ENCODE data around the gene SRSF11. TPM values are rescaled to one million over a fixed set of nuclear protein-coding genes. Genes with fewer than 3 reads are reported as not detected.
"Not testable (repeated sequence)": the region's sequence is repeated elsewhere in the genome, so short reads cannot be mapped to it uniquely, and the experiment has no call there.

SRSF11 gene, protein sequence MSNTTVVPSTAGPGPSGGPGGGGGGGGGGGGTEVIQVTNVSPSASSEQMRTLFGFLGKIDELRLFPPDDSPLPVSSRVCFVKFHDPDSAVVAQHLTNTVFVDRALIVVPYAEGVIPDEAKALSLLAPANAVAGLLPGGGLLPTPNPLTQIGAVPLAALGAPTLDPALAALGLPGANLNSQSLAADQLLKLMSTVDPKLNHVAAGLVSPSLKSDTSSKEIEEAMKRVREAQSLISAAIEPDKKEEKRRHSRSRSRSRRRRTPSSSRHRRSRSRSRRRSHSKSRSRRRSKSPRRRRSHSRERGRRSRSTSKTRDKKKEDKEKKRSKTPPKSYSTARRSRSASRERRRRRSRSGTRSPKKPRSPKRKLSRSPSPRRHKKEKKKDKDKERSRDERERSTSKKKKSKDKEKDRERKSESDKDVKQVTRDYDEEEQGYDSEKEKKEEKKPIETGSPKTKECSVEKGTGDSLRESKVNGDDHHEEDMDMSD
- polyA plus RNA-seq: 84.2 TPM

- H3K4me1 Mint-ChIP-seq: peaks cover 26 to 43% (median 37%) of the 10 kb centered on the region in 3 donors
- peak within 1 kb of the TSS; percentile 95 to 98 (median 96) for H3K27ac Mint-ChIP-seq
- peaks cover 2% of the 10 kb centered on the region for H3K36me3 Mint-ChIP-seq
- H3K9me3 Mint-ChIP-seq: no peaks in the 10 kb centered on the region
- H3K4me3 Mint-ChIP-seq: peak within 1 kb of the TSS; percentile 90 to 96 (median 94)
- H3K27me3 Mint-ChIP-seq: no peaks in the 10 kb centered on the region
Observed at GRCh38 chr1:70221238-70222121, at the start of gene SRSF11. Gene SRSF11, plus strand, starts transcription at chr1:70221380. Its CDS starts 257 bp downstream, at chr1:70221637.

- H3K9me3 Mint-ChIP-seq: no peaks in the 10 kb centered on the region
- H3K27ac Mint-ChIP-seq: no peak overlapping the region
- H3K4me3 Mint-ChIP-seq: no peak overlapping the region
- no peaks in the 10 kb centered on the region for H3K4me1 Mint-ChIP-seq
- H3K27me3 Mint-ChIP-seq: no peaks in the 10 kb centered on the region
- H3K36me3 Mint-ChIP-seq: peaks cover 13% of the 10 kb centered on the region
Observed at GRCh38 chr1:70171512-70171911, 49.7 kb upstream of the SRSF11 start.

DNA sequence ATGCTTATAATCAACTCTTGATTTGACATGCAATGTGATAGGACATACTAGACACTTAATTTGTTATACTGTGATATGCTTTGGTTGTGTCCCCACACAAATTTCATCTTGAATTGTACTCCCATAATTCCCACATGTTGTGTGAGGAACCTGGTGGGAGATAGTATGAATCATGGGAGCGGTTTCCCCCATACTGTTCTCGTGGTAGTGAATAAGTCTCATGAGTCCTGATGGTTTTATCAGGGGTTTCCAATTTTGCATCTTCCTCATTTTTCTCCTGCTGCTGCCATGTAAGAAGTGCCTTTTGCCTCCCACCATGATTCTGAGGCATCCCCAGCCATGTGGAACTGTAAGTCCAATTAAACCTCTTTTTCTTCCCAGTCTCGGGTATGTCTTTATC lies 36.0 kb upstream of the SRSF11 start:
- H3K4me3 Mint-ChIP-seq, H3K27me3 Mint-ChIP-seq, H3K27ac Mint-ChIP-seq, H3K9me3 Mint-ChIP-seq, H3K4me1 Mint-ChIP-seq: not testable (repeated sequence)
- H3K36me3 Mint-ChIP-seq: peaks cover 10% of the 10 kb centered on the region

- H3K27me3 Mint-ChIP-seq: no peaks in the 10 kb centered on the region
- no peak overlapping the region for H3K27ac Mint-ChIP-seq
- H3K4me3 Mint-ChIP-seq: no peak overlapping the region
- H3K9me3 Mint-ChIP-seq: peaks cover 0 to 2% (median 0%) of the 10 kb centered on the region in 3 donors
- H3K36me3 Mint-ChIP-seq: peaks cover 17% of the 10 kb centered on the region
- H3K4me1 Mint-ChIP-seq: peaks cover 0 to 10% (median 7%) of the 10 kb centered on the region in 3 donors
Observed at GRCh38 chr1:70188522-70188921, 32.7 kb upstream of the SRSF11 start.

GRCh38 chr1:70190180-70190579 lies 31.0 kb upstream of the SRSF11 start:
- H3K4me3 Mint-ChIP-seq: no peak overlapping the region
- H3K9me3 Mint-ChIP-seq: peaks cover 0 to 2% (median 0%) of the 10 kb centered on the region in 3 donors
- H3K36me3 Mint-ChIP-seq: peaks cover 17% of the 10 kb centered on the region
- H3K27ac Mint-ChIP-seq: no peak overlapping the region
- peaks cover 0 to 11% (median 8%) of the 10 kb centered on the region in 3 donors for H3K4me1 Mint-ChIP-seq
- no peaks in the 10 kb centered on the region for H3K27me3 Mint-ChIP-seq

DNA sequence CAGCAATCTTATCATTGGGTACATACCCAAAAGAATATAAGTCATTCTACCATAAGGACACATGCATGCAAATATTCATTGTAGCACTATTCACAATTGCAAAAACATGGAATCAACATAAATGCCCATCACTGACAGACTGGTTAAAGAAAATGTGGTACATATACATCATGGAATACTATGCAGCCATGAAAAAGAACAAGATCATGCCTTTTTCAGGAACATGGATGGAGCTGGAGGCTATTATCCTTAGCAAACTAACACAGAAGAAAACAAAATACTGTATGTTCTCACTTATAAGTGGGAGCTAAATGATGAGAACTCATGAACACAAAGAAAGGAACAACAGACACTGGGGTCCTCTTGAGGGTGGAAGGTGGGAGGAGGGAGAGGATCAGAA lies 28.7 kb upstream of the SRSF11 start:
- not testable (repeated sequence) for H3K9me3 Mint-ChIP-seq, H3K27me3 Mint-ChIP-seq, H3K4me3 Mint-ChIP-seq
- Mint-ChIP-seq H3K4me1 (peaks cover 0 to 11% (median 9%) of the 10 kb centered on the region in 3 donors), H3K36me3 (peaks cover 14% of the 10 kb centered on the region), H3K27ac (peak overlapping the region in 1 of 3 donors; percentile 51)

- H3K27me3 Mint-ChIP-seq: no peaks in the 10 kb centered on the region
- peaks cover 0 to 10% (median 5%) of the 10 kb centered on the region in 3 donors for H3K4me1 Mint-ChIP-seq
- peaks cover 0 to 2% (median 0%) of the 10 kb centered on the region in 3 donors for H3K9me3 Mint-ChIP-seq
- no peak overlapping the region for H3K4me3 Mint-ChIP-seq
- H3K36me3 Mint-ChIP-seq: peaks cover 11% of the 10 kb centered on the region
- H3K27ac Mint-ChIP-seq: no peak overlapping the region
Observed at GRCh38 chr1:70194601-70195000, 26.6 kb upstream of the SRSF11 start.

- no peaks in the 10 kb centered on the region for H3K27me3 Mint-ChIP-seq
- H3K27ac Mint-ChIP-seq: no peak overlapping the region
Observed at GRCh38 chr1:70195342-70195741, 25.8 kb upstream of the SRSF11 start.

GRCh38 chr1:70196333-70196732 lies 24.8 kb upstream of the SRSF11 start:
- Mint-ChIP-seq H3K9me3 (peaks cover 0 to 2% (median 0%) of the 10 kb centered on the region in 3 donors), H3K4me1 (peaks cover 7 to 8% (median 8%) of the 10 kb centered on the region in 3 donors), H3K27ac (no peak overlapping the region), H3K4me3 (no peak overlapping the region), H3K27me3 (no peaks in the 10 kb centered on the region), H3K36me3 (peaks cover 9% of the 10 kb centered on the region)

More at GRCh38 chr1:70195342-70195741, 25.8 kb upstream of the SRSF11 start:
- peaks cover 11% of the 10 kb centered on the region for H3K36me3 Mint-ChIP-seq
- peaks cover 0 to 2% (median 0%) of the 10 kb centered on the region in 3 donors for H3K9me3 Mint-ChIP-seq
- no peak overlapping the region for H3K4me3 Mint-ChIP-seq
- H3K4me1 Mint-ChIP-seq: peaks cover under 1 to 7% (median 5%) of the 10 kb centered on the region in 3 donors

DNA sequence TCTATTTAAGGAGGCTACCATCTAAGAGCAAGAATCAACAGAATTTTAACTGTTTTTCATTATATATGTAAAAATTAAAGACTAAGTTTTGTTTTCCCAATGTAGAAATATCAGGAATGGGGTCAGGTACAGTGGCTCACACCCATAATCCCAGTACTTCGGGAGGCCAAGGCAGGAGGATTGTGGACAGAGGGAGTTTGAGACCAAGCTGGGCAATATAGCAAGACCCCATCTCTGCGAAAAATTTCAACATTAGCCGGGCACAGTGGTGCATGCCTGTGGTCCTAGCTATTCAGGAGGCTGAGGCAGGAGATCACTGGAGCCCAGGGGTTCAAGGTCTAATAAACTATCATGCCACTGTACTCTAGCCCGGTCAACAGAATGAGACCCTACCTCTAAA lies 21.1 kb upstream of the SRSF11 start:
- Mint-ChIP-seq H3K4me3 (peak overlapping the region in 1 of 4 donors; percentile 83), H3K9me3 (no peaks in the 10 kb centered on the region), H3K27ac (no peak overlapping the region), H3K36me3 (peaks cover 2% of the 10 kb centered on the region), H3K4me1 (peaks cover 28 to 38% (median 31%) of the 10 kb centered on the region in 3 donors), H3K27me3 (no peaks in the 10 kb centered on the region)

- Mint-ChIP-seq H3K27ac (peak overlapping the region in 2 of 3 donors; percentile 3 to 35), H3K36me3 (peaks cover 2% of the 10 kb centered on the region), H3K4me1 (peaks cover 35 to 47% (median 41%) of the 10 kb centered on the region in 3 donors), H3K27me3 (no peaks in the 10 kb centered on the region), H3K4me3 (no peak overlapping the region), H3K9me3 (no peaks in the 10 kb centered on the region)
Observed at GRCh38 chr1:70202173-70202758, 18.9 kb upstream of the SRSF11 start.

DNA sequence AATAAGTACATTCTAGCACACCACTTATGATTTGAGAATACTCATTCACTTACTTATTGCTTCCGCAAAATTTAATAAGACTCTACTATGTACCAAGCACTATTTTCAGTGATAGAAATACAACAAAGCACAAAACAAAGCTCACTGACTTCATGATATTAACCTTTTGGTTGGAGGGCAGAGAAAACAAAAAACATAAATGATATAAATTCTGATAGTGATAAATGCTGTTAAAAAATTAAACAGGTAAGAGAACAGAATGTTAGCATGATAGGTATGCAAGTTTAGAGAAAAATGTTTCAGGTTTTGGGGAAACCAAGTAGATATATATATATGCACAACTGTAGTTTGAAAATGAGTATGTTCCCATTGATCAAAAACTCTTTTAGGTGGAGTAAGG lies 17.0 kb upstream of the SRSF11 start:
- no peaks in the 10 kb centered on the region for H3K9me3 Mint-ChIP-seq
- no peaks in the 10 kb centered on the region for H3K27me3 Mint-ChIP-seq
- H3K36me3 Mint-ChIP-seq: peaks cover 2% of the 10 kb centered on the region
- H3K27ac Mint-ChIP-seq: peak overlapping the region; percentile 97 to 99 (median 99)
- H3K4me3 Mint-ChIP-seq: peak overlapping the region; percentile 96 to 100 (median 99)
- H3K4me1 Mint-ChIP-seq: peaks cover 39 to 54% (median 49%) of the 10 kb centered on the region in 3 donors

DNA sequence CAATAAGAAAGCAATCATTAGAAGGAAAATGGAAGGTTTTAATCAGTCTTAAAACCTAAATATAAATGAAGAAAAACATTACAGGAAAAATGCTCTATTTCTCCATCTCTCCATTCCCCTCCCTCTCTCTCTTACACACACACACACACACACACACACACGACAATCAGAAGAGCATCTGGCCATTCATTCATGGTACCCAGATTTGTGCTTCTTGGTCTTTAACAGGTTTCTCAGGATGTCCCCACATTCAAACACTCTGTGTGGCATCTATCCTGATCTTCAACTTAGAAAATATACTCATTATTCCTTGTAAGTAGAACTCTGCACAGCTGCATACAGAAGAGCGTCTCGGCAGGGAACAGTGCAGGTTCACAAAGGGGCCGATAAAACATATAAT lies 16.6 kb upstream of the SRSF11 start:
- Mint-ChIP-seq H3K36me3 (no peaks in the 10 kb centered on the region), H3K4me3 (peak overlapping the region; percentile 96 to 100 (median 99)), H3K27me3 (no peaks in the 10 kb centered on the region), H3K4me1 (peaks cover 42 to 57% (median 52%) of the 10 kb centered on the region in 3 donors), H3K9me3 (no peaks in the 10 kb centered on the region), H3K27ac (peak overlapping the region; percentile 97 to 99 (median 99))

- no peaks in the 10 kb centered on the region for H3K27me3 Mint-ChIP-seq
- peak overlapping the region; percentile 96 to 100 (median 99) for H3K4me3 Mint-ChIP-seq
- H3K36me3 Mint-ChIP-seq: no peaks in the 10 kb centered on the region
- no peaks in the 10 kb centered on the region for H3K9me3 Mint-ChIP-seq
- peaks cover 47 to 57% (median 56%) of the 10 kb centered on the region in 3 donors for H3K4me1 Mint-ChIP-seq
- peak overlapping the region; percentile 97 to 99 (median 99) for H3K27ac Mint-ChIP-seq
Observed at GRCh38 chr1:70205071-70205433, 16.1 kb upstream of the SRSF11 start.

Measured in IgD-negative memory B cell (primary cell).